Naive thymus-derived CD4-positive, alpha-beta T cell (primary cell): ENCODE results near the gene VAC14. TPM values are rescaled to one million over a fixed set of nuclear protein-coding genes. Genes with fewer than 3 reads are reported as not detected.

Experiments used
- ATAC-seq: fragments of 150-1000 bp; cut with Tn5 transposase; 2 replicates; pipeline ENCODE4 v1.10.0; 2021; ENCODE audit warnings: mild to moderate bottlenecking, moderate library complexity
- CTCF ChIA-PET: fragments of 350-600 bp; sonication (Branson Sonifier 250); formaldehyde crosslinking; loops from one replicate; lab custom pipeline; 2021; ENCODE audit warnings: antibody characterized with exemption; lab: Charles Lee
- POLR2A ChIA-PET: fragments of 350-600 bp; sonication (Branson Sonifier 250); formaldehyde crosslinking; loops from one replicate; lab custom pipeline; 2021; ENCODE audit warnings: antibody characterized with exemption, inconsistent platforms; lab: Charles Lee
- DNase-seq, 9 donors: peaks; one replicate each; pipeline versions ENCODE4 v3.0.0 to v3.0.0-alpha.2; 2020 to 2022; ENCODE audit warnings: mixed read lengths in 1 of 9
- H3K27ac ChIP-seq: one replicate; pipeline ENCODE4 v1.7.0; 2013; ENCODE audit warnings: mild to moderate bottlenecking, low read depth, low read length, moderate library complexity
- H3K27me3 ChIP-seq, 2 donors: one replicate each; pipeline ENCODE4 v1.7.0; 2013; ENCODE audit warnings: low read length in 2 of 2, mild to moderate bottlenecking in 2 of 2, moderate library complexity in 2 of 2; ENCODE audit not compliant: control insufficient read depth in 2 of 2, insufficient read depth in 2 of 2
- H3K36me3 ChIP-seq, 3 experiments: 1 replicate in 2 of 3; 2 replicates in 1 of 3; pipeline ENCODE4 v1.7.0; 2013; ENCODE audit warnings: low read length in 3 of 3, mild to moderate bottlenecking in 3 of 3, moderate library complexity in 1 of 3; ENCODE audit not compliant: insufficient read depth in 3 of 3, control insufficient read depth in 2 of 3
- H3K4me1 ChIP-seq, 2 donors: one replicate each; pipeline ENCODE4 v1.7.0; 2013; ENCODE audit warnings: low read length in 2 of 2, mild to moderate bottlenecking in 2 of 2, moderate library complexity in 1 of 2; ENCODE audit not compliant: control insufficient read depth in 2 of 2, insufficient read depth in 2 of 2
- H3K4me3 ChIP-seq: 2 replicates; pipeline ENCODE4 v1.7.0; 2013; ENCODE audit warnings: mild to moderate bottlenecking, low read length
- H3K9me3 ChIP-seq, 3 experiments: 1 replicate in 2 of 3; 2 replicates in 1 of 3; pipeline ENCODE4 v1.7.0; 2013; ENCODE audit warnings: low read length in 3 of 3; ENCODE audit not compliant: control insufficient read depth in 2 of 3
- H3K27ac Mint-ChIP-seq, 9 donors: one replicate each; pipeline ENCODE4 v1.8.0; 2020 to 2022; ENCODE audit warnings: mixed read lengths in 9 of 9, mild to moderate bottlenecking in 8 of 9, moderate library complexity in 5 of 9, inconsistent platforms in 2 of 9
- H3K27me3 Mint-ChIP-seq, 5 donors: one replicate each; pipeline ENCODE4 v1.8.0; 2021 to 2022; ENCODE audit warnings: mixed read lengths in 5 of 5, mild to moderate bottlenecking in 1 of 5
- H3K36me3 Mint-ChIP-seq, 5 donors: one replicate each; pipeline ENCODE4 v1.8.0; 2020 to 2022; ENCODE audit warnings: mixed read lengths in 5 of 5, mild to moderate bottlenecking in 3 of 5, inconsistent platforms in 1 of 5
- H3K4me1 Mint-ChIP-seq, 7 donors: one replicate each; pipeline ENCODE4 v1.8.0; 2020 to 2022; ENCODE audit warnings: mixed read lengths in 7 of 7, mild to moderate bottlenecking in 3 of 7, inconsistent platforms in 1 of 7
- H3K4me3 Mint-ChIP-seq, 10 donors: one replicate each; pipeline ENCODE4 v1.8.0; 2020 to 2022; ENCODE audit warnings: mild to moderate bottlenecking in 10 of 10, mixed read lengths in 10 of 10, moderate library complexity in 6 of 10, inconsistent platforms in 2 of 10
- H3K9me3 Mint-ChIP-seq, 11 donors: one replicate each; pipeline ENCODE4 v1.8.0; 2020 to 2022; ENCODE audit warnings: mixed read lengths in 11 of 11, mild to moderate bottlenecking in 4 of 11, inconsistent platforms in 1 of 11, moderate library complexity in 1 of 11
- intact Hi-C, 2 donors: fragments of 100-400 bp; cut with micrococcal nuclease; formaldehyde crosslinking; loops; one replicate each; pipeline ENCODE4 v1.15.1; 2023
- polyA plus RNA-seq, 2 donors: library from polyadenylated mRNA; unstranded; fragments of 300-500 nt; fragmentation: Illumina TruSeq; gene quantifications; one replicate each; pipeline ENCODE4 v1.2.3, GENCODE V29; 2021
- total RNA-seq, 6 experiments: library from RNA in 5 of 6; stranded (reverse) in 5 of 6; gene quantifications; 1 replicate in 5 of 6; 2 replicates in 1 of 6; pipeline ENCODE4 v1.2.3 and lab custom pipeline; 2021 to 2026

Gene VAC14
- total and polyA plus RNA-seq, 7 experiments from 2014 or later, result 29.2 to 61.2 (median 45.9) TPM

GRCh38 chr16:70711211-70712031 lies 89.5 kb downstream of the VAC14 start:
- Mint-ChIP-seq H3K9me3 (no peaks in the 10 kb centered on the region), H3K4me1 (peaks cover 0 to 5% (median 0%) of the 10 kb centered on the region in 7 donors), H3K36me3 (peaks cover 0 to 15% (median 4%) of the 10 kb centered on the region in 5 donors), H3K27ac (peak overlapping the region in 3 of 9 donors; percentile 32 to 66 (median 45)), H3K27me3 (no peaks in the 10 kb centered on the region), H3K4me3 (peak overlapping the region in 1 of 10 donors; percentile 16)
- no peak overlapping the region for H3K27ac ChIP-seq
- POLR2A ChIA-PET, result no interaction called here
- no peaks in the 10 kb centered on the region for H3K9me3 ChIP-seq
- no peaks in the 10 kb centered on the region for H3K4me1 ChIP-seq
- H3K4me3 ChIP-seq, result no peak overlapping the region
- CTCF ChIA-PET, result no interaction called here
- no peaks in the 10 kb centered on the region for H3K27me3 ChIP-seq
- H3K36me3 ChIP-seq, result peaks cover 0 to 19% (median 0%) of the 10 kb centered on the region in 3 experiments
- intact Hi-C loops, result no loop called here
- DNase-seq (no peak), ATAC-seq (no peak)

GRCh38 chr16:70710422-70711210 lies 90.3 kb downstream of the VAC14 start:
- POLR2A ChIA-PET, result no interaction called here
- H3K27me3 Mint-ChIP-seq, result no peaks in the 10 kb centered on the region
- no peak overlapping the region for H3K4me3 Mint-ChIP-seq
- ATAC-seq (no peak), DNase-seq (no peak)
- Histone ChIP-seq H3K27ac (no peak overlapping the region), H3K36me3 (peaks cover 0 to 19% (median 0%) of the 10 kb centered on the region in 3 experiments), H3K9me3 (no peaks in the 10 kb centered on the region), H3K27me3 (no peaks in the 10 kb centered on the region), H3K4me3 (no peak overlapping the region), H3K4me1 (no peaks in the 10 kb centered on the region)
- peak overlapping the region in 2 of 9 donors; percentile 54 to 67 for H3K27ac Mint-ChIP-seq
- H3K36me3 Mint-ChIP-seq, result peaks cover 0 to 15% (median 4%) of the 10 kb centered on the region in 5 donors
- H3K4me1 Mint-ChIP-seq, result peaks cover 0 to 5% (median 0%) of the 10 kb centered on the region in 7 donors
- CTCF ChIA-PET, result no interaction called here
- no peaks in the 10 kb centered on the region for H3K9me3 Mint-ChIP-seq
- intact Hi-C loops, result no loop called here

- ChIA-PET CTCF (no interaction called here), POLR2A (no interaction called here)
- H3K4me3 ChIP-seq, result no peak overlapping the region
Observed at GRCh38 chr16:70709942-70710341, 91.0 kb downstream of the VAC14 start.

GRCh38 chr16:70709457-70709856 lies 91.5 kb downstream of the VAC14 start:
- intact Hi-C loops, result no loop called here
- Histone ChIP-seq H3K36me3 (peaks cover 0 to 19% (median 0%) of the 10 kb centered on the region in 3 experiments), H3K27ac (no peak overlapping the region), H3K4me3 (no peak overlapping the region), H3K9me3 (no peaks in the 10 kb centered on the region), H3K4me1 (no peaks in the 10 kb centered on the region), H3K27me3 (no peaks in the 10 kb centered on the region)
- Mint-ChIP-seq H3K9me3 (no peaks in the 10 kb centered on the region), H3K27me3 (no peaks in the 10 kb centered on the region), H3K27ac (no peak overlapping the region), H3K4me1 (peaks cover 0 to 5% (median 0%) of the 10 kb centered on the region in 7 donors), H3K4me3 (no peak overlapping the region), H3K36me3 (peaks cover 0 to 15% (median 4%) of the 10 kb centered on the region in 5 donors)
- ATAC-seq (no peak), DNase-seq (no peak)
- ChIA-PET POLR2A (no interaction called here), CTCF (no interaction called here)

More at GRCh38 chr16:70709942-70710341, 91.0 kb downstream of the VAC14 start:
- no peaks in the 10 kb centered on the region for H3K27me3 Mint-ChIP-seq
- H3K4me1 Mint-ChIP-seq, result peaks cover 0 to 5% (median 0%) of the 10 kb centered on the region in 7 donors
- Histone ChIP-seq H3K36me3 (peaks cover 0 to 19% (median 0%) of the 10 kb centered on the region in 3 experiments), H3K9me3 (no peaks in the 10 kb centered on the region), H3K27me3 (no peaks in the 10 kb centered on the region), H3K27ac (no peak overlapping the region), H3K4me1 (no peaks in the 10 kb centered on the region)
- H3K36me3 Mint-ChIP-seq, result peaks cover 0 to 15% (median 4%) of the 10 kb centered on the region in 5 donors
- intact Hi-C loops, result no loop called here
- DNase-seq (no peak), ATAC-seq (no peak)
- no peaks in the 10 kb centered on the region for H3K9me3 Mint-ChIP-seq
- peak overlapping the region in 1 of 9 donors; percentile 54 for H3K27ac Mint-ChIP-seq
- H3K4me3 Mint-ChIP-seq, result no peak overlapping the region

- Histone ChIP-seq H3K4me3 (no peak overlapping the region), H3K9me3 (no peaks in the 10 kb centered on the region), H3K4me1 (no peaks in the 10 kb centered on the region), H3K27me3 (no peaks in the 10 kb centered on the region), H3K27ac (no peak overlapping the region), H3K36me3 (peaks cover 0 to 19% (median 0%) of the 10 kb centered on the region in 3 experiments)
- peak overlapping the region in 3 of 9 donors; percentile 26 to 33 (median 28) for H3K27ac Mint-ChIP-seq
- H3K9me3 Mint-ChIP-seq, result no peaks in the 10 kb centered on the region
- ATAC-seq (no peak), DNase-seq (no peak)
- ChIA-PET POLR2A (no interaction called here), CTCF (no interaction called here)
- peaks cover 0 to 5% (median 0%) of the 10 kb centered on the region in 7 donors for H3K4me1 Mint-ChIP-seq
- no peaks in the 10 kb centered on the region for H3K27me3 Mint-ChIP-seq
- H3K36me3 Mint-ChIP-seq, result peaks cover 0 to 15% (median 4%) of the 10 kb centered on the region in 5 donors
- intact Hi-C loops, result no loop called here
- H3K4me3 Mint-ChIP-seq, result no peak overlapping the region
Observed at GRCh38 chr16:70708366-70709246, 92.4 kb downstream of the VAC14 start.

- Mint-ChIP-seq H3K9me3 (no peaks in the 10 kb centered on the region), H3K4me3 (no peak overlapping the region), H3K27me3 (no peaks in the 10 kb centered on the region), H3K36me3 (peaks cover 0 to 12% (median 4%) of the 10 kb centered on the region in 5 donors), H3K4me1 (peaks cover 0 to 5% (median 0%) of the 10 kb centered on the region in 7 donors), H3K27ac (no peak overlapping the region)
- H3K9me3 ChIP-seq, result no peaks in the 10 kb centered on the region
- H3K4me1 ChIP-seq, result no peaks in the 10 kb centered on the region
- no peaks in the 10 kb centered on the region for H3K27me3 ChIP-seq
- intact Hi-C loops, result no loop called here
- ChIA-PET POLR2A (no interaction called here), CTCF (no interaction called here)
- DNase-seq, result no peak
- no peak overlapping the region for H3K27ac ChIP-seq
- ATAC-seq, result no peak
- peaks cover 0 to 19% (median 0%) of the 10 kb centered on the region in 3 experiments for H3K36me3 ChIP-seq
- H3K4me3 ChIP-seq, result no peak overlapping the region
Observed at GRCh38 chr16:70706948-70707465, 94.0 kb downstream of the VAC14 start.
